LNCaP clone FGC (cell line): Measurements from ENCODE around the gene ODF2L.

Source experiments
- DNase-seq: peaks from one replicate; pipeline ENCODE4 v3.0.0-alpha.2; 2011; ENCODE audit warnings: low read depth
- H3K4me3 ChIP-seq: 2 replicates; pipeline ENCODE4 v1.5.1; 2011; ENCODE audit warnings: mild to moderate bottlenecking, low read depth, low read length, control low read depth
- TF ChIP-seq, protein P1 (sequence below): IDR thresholded peaks from 2 replicates; pipeline ENCODE4 v1.5.1; 2012; ENCODE audit warnings: mild to moderate bottlenecking; ENCODE audit not compliant: control insufficient read depth, insufficient read depth; ENCODE audit errors: extremely low read depth

Gene ODF2L

DNA sequence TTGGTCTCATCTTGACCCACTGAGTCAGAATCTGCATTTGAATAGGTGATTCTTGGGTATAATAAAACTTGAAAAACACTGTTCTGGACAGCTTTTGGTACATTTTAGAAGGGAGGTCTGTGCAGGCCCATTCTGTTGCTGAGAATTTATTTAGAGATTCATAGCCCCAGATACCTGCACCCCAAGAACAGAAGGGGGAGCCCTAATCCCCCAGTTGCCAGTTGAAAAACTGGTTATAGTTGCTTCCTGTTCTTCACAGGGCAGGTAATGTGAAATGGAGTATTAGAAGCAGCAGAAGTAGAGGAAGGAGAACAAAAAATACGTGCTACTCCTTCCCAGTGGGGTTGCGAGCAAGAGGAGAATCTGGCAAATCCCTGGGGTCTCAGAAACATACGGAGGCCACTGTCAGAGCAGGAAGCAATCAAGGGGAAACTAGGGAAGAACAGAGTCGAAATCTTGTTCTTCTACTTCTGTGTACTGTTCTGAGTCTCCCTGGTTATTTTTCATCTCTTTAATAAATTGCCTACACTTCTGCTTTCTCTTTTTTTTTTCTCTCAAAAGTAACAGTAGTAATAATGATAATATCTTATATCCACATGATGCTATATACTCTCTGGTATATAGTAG is 23.3 kb upstream of the ODF2L start:
- peak; percentile 42 for DNase-seq
- no peak overlapping the region for H3K4me3 ChIP-seq
- TF ChIP-seq, protein P1, sequence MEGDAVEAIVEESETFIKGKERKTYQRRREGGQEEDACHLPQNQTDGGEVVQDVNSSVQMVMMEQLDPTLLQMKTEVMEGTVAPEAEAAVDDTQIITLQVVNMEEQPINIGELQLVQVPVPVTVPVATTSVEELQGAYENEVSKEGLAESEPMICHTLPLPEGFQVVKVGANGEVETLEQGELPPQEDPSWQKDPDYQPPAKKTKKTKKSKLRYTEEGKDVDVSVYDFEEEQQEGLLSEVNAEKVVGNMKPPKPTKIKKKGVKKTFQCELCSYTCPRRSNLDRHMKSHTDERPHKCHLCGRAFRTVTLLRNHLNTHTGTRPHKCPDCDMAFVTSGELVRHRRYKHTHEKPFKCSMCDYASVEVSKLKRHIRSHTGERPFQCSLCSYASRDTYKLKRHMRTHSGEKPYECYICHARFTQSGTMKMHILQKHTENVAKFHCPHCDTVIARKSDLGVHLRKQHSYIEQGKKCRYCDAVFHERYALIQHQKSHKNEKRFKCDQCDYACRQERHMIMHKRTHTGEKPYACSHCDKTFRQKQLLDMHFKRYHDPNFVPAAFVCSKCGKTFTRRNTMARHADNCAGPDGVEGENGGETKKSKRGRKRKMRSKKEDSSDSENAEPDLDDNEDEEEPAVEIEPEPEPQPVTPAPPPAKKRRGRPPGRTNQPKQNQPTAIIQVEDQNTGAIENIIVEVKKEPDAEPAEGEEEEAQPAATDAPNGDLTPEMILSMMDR = peak; percentile 84

DNA sequence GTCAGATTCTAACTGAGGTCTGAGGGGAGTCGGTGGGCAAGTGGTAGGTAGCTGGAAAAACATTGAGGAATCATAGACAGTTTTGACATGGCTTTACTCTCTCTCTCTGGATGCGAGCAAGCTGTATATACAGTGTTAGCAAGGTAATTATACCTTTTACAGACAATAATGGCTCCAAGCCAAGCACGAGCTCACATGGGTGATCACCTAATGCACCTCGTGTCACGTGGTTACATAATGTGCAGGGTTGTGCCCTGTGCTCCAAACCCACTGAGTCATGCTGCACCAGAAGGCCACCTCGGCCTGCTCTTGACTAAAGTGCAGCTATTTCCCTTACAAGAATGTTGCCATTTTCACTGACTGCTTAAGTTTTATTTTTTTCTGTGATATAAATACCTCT is 20.2 kb upstream of the ODF2L start:
- DNase-seq = no peak
- TF ChIP-seq, protein P1 = no peak
- H3K4me3 ChIP-seq = no peak overlapping the region

DNA sequence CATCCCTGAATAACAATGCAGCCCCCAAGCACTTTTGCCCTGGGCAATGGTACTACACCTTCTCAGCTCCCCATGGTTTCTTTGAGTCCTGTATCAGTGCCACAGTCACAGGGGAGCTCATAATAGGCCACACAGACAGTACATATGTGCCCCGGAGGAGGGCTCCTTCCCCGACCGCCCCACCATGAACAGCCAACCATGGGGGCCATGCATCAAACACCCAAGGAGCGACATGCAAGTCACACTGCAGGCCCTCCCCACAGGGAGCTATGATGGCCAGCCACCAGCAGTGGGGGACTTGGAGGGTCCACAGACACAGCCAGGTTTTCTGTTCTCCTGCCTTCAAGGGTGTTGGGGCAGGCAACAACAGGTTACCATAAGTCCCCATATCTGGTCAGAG is 14.8 kb upstream of the ODF2L start:
- TF ChIP-seq, protein P1 = no peak
- no peak for DNase-seq
- H3K4me3 ChIP-seq = no peak overlapping the region

DNA sequence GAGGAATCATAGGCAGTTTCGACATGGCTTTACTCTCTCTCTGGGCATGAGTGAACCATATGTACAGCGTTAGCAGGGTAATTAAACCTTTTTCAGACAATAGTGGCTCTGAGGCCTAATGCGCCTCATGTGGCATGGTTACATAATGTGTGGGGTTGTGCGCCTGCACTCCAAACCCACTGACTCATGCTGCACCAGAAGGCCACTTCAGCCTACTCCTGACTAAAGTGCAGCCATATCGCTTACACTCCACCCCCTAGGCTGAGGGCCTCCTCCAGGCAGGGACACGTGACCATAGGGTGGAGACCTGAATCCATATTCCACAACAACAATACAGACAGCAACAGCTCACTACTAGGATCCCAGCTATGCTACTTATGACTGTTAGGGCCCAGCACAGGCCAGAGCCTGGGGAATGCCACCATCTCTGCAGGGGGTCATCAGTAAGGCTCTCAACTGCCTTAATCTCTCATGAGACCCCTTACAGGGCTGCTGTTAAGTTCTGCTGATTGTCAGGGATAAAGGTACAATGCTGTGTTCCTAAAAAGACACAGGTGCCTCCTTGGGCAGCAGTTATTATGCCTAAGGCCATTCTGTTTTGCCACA is 13.4 kb upstream of the ODF2L start:
- no peak for DNase-seq
- no peak overlapping the region for H3K4me3 ChIP-seq

DNA sequence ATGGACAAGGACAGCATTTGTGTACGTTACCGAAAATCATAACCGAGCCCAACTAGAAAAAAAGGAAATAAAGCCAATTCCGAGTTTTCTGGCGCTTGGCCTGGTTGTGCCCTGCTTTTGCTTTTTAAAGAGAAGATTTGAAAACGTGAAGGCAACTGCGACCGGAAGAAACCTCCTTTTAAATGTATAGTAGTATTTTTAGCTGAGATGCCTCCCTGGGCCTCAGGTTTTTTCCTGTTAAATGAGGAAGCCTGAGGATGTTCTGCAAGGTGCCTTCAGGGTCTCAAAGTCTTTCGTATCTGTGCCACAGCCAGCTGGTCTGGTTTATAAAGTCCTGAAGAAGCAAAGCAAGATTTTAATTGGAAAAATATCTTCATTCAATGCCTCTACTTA is 371 bp upstream of the ODF2L start:
- no peak for DNase-seq

More for the DNA sequence above, 13.4 kb upstream of the ODF2L start:
- TF ChIP-seq, protein P1 = no peak

DNA sequence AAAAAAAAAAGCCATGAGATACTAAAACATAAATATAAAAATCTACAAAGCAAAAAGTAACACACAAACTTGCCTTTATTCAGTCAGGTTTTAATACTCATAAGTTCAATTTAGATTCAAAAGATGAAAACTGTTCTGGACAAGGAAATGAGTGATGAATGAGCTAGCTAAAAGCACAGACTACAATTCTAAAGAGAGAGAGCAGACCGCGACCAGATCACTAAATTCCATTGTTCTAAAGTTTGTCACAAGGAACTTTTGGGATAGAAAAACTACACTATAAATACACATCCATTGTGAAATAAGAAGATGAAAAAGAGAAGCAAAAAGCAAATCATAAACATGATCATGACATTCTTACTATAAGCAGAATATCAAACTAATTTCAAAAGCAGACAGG is 1.7 kb downstream of the ODF2L start:
- no peak for DNase-seq
- H3K4me3 ChIP-seq = no peak overlapping the region
- TF ChIP-seq, protein P1 = no peak

More for the DNA sequence above, 371 bp upstream of the ODF2L start:
- TF ChIP-seq, protein P1 = no peak
- H3K4me3 ChIP-seq = peak overlapping the region; percentile 86

DNA sequence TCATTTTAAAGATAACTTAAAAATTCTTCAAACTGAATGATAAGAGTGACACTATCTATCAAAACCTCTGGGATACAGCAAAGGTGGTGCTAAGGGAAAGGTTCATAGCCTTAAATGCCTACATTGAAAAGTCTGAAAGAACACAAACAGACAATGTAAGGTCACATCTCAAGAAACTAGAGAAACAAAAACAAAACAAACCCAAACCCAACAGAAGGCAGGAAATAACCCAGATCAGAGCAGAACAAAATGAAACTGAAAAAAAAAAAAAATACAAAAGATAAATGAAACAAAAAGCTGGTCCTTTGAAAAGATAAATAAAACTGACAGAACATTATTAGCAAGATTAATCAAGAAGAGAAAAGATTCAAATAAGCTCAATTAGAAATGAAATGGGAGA is 6.8 kb downstream of the ODF2L start:
- H3K4me3 ChIP-seq = no peak overlapping the region
- TF ChIP-seq, protein P1 = no peak
- DNase-seq = no peak
